ENCODE measurements around the gene CDC25A.

DNA sequence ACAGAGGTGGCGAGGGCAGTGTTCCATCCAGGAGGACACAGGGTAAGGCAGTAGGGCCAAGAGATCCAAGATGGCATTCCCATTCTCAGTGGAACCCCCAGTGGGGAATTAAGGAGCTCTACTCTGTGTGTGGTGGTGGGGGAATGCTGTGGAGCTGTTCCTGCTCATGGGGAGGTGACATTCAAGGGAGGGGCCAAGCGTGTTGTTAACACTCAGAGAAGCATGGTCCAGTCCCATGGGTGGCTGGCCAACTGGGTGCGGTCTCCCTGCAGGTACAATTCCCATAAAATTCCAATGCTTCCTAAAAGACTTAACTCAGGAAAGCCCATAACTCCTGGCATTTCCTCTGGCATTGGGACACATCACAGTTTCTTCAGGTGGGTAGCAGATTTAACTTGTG, 37.4 kb upstream of the CDC25A start:
- TF ChIP-seq TAF15 (IDR thresholded peaks at IDR 0.05; ENCODE audit: low read depth, low read length) (no peak), MEF2A (IDR thresholded peaks at IDR 0.05; ENCODE audit: control insufficient read depth, low read depth, low read length) (no peak), ZFX (CRISPR knock-in tag; IDR thresholded peaks at IDR 0.05) (no peak), BDP1 (IDR thresholded peaks at IDR 0.05; ENCODE audit: insufficient read depth, insufficient read length) (no peak), NFIC (IDR thresholded peaks at IDR 0.05) (no peak)
- TF ChIP-seq, protein P1, sequence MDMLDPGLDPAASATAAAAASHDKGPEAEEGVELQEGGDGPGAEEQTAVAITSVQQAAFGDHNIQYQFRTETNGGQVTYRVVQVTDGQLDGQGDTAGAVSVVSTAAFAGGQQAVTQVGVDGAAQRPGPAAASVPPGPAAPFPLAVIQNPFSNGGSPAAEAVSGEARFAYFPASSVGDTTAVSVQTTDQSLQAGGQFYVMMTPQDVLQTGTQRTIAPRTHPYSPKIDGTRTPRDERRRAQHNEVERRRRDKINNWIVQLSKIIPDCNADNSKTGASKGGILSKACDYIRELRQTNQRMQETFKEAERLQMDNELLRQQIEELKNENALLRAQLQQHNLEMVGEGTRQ (CRISPR knock-in tag; IDR thresholded peaks at IDR 0.05), result no peak
- TF ChIP-seq, protein P2, sequence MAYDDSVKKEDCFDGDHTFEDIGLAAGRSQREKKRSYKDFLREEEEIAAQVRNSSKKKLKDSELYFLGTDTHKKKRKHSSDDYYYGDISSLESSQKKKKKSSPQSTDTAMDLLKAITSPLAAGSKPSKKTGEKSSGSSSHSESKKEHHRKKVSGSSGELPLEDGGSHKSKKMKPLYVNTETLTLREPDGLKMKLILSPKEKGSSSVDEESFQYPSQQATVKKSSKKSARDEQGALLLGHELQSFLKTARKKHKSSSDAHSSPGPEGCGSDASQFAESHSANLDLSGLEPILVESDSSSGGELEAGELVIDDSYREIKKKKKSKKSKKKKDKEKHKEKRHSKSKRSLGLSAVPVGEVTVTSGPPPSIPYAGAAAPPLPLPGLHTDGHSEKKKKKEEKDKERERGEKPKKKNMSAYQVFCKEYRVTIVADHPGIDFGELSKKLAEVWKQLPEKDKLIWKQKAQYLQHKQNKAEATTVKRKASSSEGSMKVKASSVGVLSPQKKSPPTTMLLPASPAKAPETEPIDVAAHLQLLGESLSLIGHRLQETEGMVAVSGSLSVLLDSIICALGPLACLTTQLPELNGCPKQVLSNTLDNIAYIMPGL (CRISPR knock-in tag; IDR thresholded peaks at IDR 0.05), result no peak
- TF ChIP-seq, protein P3, sequence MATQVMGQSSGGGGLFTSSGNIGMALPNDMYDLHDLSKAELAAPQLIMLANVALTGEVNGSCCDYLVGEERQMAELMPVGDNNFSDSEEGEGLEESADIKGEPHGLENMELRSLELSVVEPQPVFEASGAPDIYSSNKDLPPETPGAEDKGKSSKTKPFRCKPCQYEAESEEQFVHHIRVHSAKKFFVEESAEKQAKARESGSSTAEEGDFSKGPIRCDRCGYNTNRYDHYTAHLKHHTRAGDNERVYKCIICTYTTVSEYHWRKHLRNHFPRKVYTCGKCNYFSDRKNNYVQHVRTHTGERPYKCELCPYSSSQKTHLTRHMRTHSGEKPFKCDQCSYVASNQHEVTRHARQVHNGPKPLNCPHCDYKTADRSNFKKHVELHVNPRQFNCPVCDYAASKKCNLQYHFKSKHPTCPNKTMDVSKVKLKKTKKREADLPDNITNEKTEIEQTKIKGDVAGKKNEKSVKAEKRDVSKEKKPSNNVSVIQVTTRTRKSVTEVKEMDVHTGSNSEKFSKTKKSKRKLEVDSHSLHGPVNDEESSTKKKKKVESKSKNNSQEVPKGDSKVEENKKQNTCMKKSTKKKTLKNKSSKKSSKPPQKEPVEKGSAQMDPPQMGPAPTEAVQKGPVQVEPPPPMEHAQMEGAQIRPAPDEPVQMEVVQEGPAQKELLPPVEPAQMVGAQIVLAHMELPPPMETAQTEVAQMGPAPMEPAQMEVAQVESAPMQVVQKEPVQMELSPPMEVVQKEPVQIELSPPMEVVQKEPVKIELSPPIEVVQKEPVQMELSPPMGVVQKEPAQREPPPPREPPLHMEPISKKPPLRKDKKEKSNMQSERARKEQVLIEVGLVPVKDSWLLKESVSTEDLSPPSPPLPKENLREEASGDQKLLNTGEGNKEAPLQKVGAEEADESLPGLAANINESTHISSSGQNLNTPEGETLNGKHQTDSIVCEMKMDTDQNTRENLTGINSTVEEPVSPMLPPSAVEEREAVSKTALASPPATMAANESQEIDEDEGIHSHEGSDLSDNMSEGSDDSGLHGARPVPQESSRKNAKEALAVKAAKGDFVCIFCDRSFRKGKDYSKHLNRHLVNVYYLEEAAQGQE (IDR thresholded peaks at IDR 0.05; ENCODE audit: borderline replicate concordance), result no peak
- TF ChIP-seq, protein P3 (CRISPR knock-in tag; IDR thresholded peaks at IDR 0.05; ENCODE audit: low read depth), result no peak
- TF ChIP-seq, protein P4, sequence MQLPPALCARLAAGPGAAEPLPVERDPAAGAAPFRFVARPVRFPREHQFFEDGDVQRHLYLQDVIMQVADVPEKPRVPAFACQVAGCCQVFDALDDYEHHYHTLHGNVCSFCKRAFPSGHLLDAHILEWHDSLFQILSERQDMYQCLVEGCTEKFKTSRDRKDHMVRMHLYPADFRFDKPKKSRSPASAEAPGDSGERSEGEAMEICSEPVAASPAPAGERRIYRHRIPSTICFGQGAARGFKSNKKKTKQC (CRISPR knock-in tag; IDR thresholded peaks at IDR 0.05), result no peak
